GM18519 (cell line): ENCODE measurements around the gene CCNDBP1.

ENCODE experiments used
- ATAC-seq: cut with Tn5 transposase; IDR thresholded peaks from one replicate; pipeline ENCODE4 v1.9.1; 2021; ENCODE audit warnings: mild to moderate bottlenecking, moderate library complexity; ENCODE audit not compliant: unreplicated experiment, low FRiP score

CCNDBP1 gene

GRCh38 chr15:43241100-43241499 lies 55.9 kb downstream of the CCNDBP1 start:
- ATAC-seq: no peak

- no peak for ATAC-seq
Observed at GRCh38 chr15:43242616-43243015, 57.4 kb downstream of the CCNDBP1 start.

GRCh38 chr15:43243020-43243645 lies 57.9 kb downstream of the CCNDBP1 start:
- ATAC-seq: no peak

GRCh38 chr15:43244092-43244491 lies 58.9 kb downstream of the CCNDBP1 start:
- no peak for ATAC-seq

GRCh38 chr15:43246261-43246774 lies 61.1 kb downstream of the CCNDBP1 start:
- no peak for ATAC-seq
